Adrenal gland (tissue), 12 donors: ENCODE data around the gene PRMT7. TPM values are rescaled to one million over a fixed set of nuclear protein-coding genes. Genes with fewer than 3 reads are reported as not detected.

Experiments used
- DNase-seq, 7 donors: peaks; one replicate each; pipeline ENCODE4 v3.0.0-alpha.2; 2019 to 2020
- H3K27ac ChIP-seq, 5 donors: fragments of 200-600 bp; sonication (generic) in 4 of 5; 1 replicate in 3 of 5; 2 replicates in 2 of 5; pipeline versions ENCODE4 v1.5.1 to v1.8.0; 2016 to 2020; ENCODE audit warnings: mild to moderate bottlenecking in 1 of 5
- H3K27me3 ChIP-seq: fragments of 200-600 bp; 2 replicates; pipeline ENCODE4 v1.8.0; 2021
- H3K36me3 ChIP-seq, 2 donors: fragments of 200-600 bp; replicated peaks in 1 of 2; 1 replicate in 1 of 2; 2 replicates in 1 of 2; pipeline versions ENCODE4 v1.5.1 to v1.8.0; 2018 to 2022
- H3K4me1 ChIP-seq, 2 donors: fragments of 200-600 bp; replicated peaks in 1 of 2; 1 replicate in 1 of 2; 2 replicates in 1 of 2; pipeline versions ENCODE4 v1.5.1 to v1.8.0; 2018 to 2021
- H3K4me3 ChIP-seq, 4 donors: fragments of 200-600 bp; sonication (generic) in 3 of 4; one replicate each; pipeline ENCODE4 v1.5.1; 2016 to 2018
- H3K9me3 ChIP-seq, 3 donors: fragments of 200-600 bp; sonication (generic) in 1 of 3; replicated peaks in 1 of 3; 1 replicate in 2 of 3; 2 replicates in 1 of 3; pipeline versions ENCODE4 v1.5.1 to v1.8.0; 2016 to 2021
- CTCF ChIP-seq, 6 experiments: fragments of 450-650 bp in 4 of 6; fragments of 200-600 bp in 2 of 6; sonication (generic) in 1 of 6; IDR thresholded peaks; 1 replicate in 5 of 6; 2 replicates in 1 of 6; pipeline versions ENCODE4 v1.5.1 to v1.8.0; 2016 to 2021; ENCODE audit warnings: antibody characterized with exemption in 6 of 6, mild to moderate bottlenecking in 2 of 6, moderate library complexity in 1 of 6
- POLR2A ChIP-seq, 2 donors: fragments of 450-650 bp; IDR thresholded peaks; one replicate each; pipeline ENCODE4 v1.6.1; 2017; ENCODE audit warnings: antibody characterized with exemption in 2 of 2, mild to moderate bottlenecking in 2 of 2, moderate library complexity in 1 of 2
- WGBS, 4 donors: extraction: QIAGEN DNeasy Blood & Tissue Kit in 2 of 4; methylation state at CpG; one replicate each; pipeline versions ENCODE4 v1.1.5 to v1.1.7; 2013 to 2017; 5-methylcytosine and 5-hydroxymethylcytosine counted together
- intact Hi-C, 2 donors: fragments of 100-400 bp; cut with DNase I; formaldehyde crosslinking; loops; one replicate each; pipeline versions ENCODE4 v1.14.1 to v1.15.0; 2022 to 2023
- polyA plus RNA-seq, 3 donors: library from polyadenylated mRNA; stranded (reverse); fragments of 200-250 nt in 2 of 3; fragments of 350-450 nt in 1 of 3; fragmentation: Illumina TruSeq in 1 of 3; extraction: RNeasy Lipid Tissue Mini Kit (QIAGEN cat#74804) in 1 of 3; gene quantifications; one replicate each; pipeline ENCODE4 v1.2.3, GENCODE V29; 2013 to 2014
- total RNA-seq, 9 donors: library from RNA; depleted of rRNA in 4 of 9; stranded (reverse); fragments of >200 nt in 4 of 9; fragments of 120-200 nt in 1 of 9; fragmentation: NEBNext Ultra II Directional in 1 of 9; extraction: Animal tissue kit (Norgen Biotek cat#: 25700) in 1 of 9; gene quantifications; one replicate each; pipeline versions ENCODE4 v1.1.0 to v1.2.4, GENCODE V29; 2013 to 2023
- donor health status: healthy with polysubstance abuse.
- donor health status: Bipolar disorder and iron deficiency.
- donor health status: DM: yes; HTN: yes; CAD: no.
- donor health status: DM: no; HTN: no; CAD: no.
- donor health status: DM: no; HTN: no; CAD: no.
- donor health status: DM: yes; HTN: yes; CAD: no.

Gene PRMT7
- total and polyA plus RNA-seq, 12 donors = 30.0 to 141 (median 42.7) TPM

GRCh38 chr16:68357923-68358322, 47.1 kb downstream of the PRMT7 start:
- Histone ChIP-seq H3K4me3 (no peak overlapping the region), H3K9me3 (no peaks in the 10 kb centered on the region), H3K4me1 (peaks cover 24 to 28% of the 10 kb centered on the region in 2 donors), H3K27me3 (no peaks in the 10 kb centered on the region), H3K36me3 (peaks cover 0 to 31% of the 10 kb centered on the region in 2 donors), H3K27ac (peak overlapping the region in 3 of 5 donors; percentile 19 to 72 (median 44))
- intact Hi-C loops = no loop called here
- peak in 5 of 7 donors; percentile 65 to 80 (median 74) for DNase-seq
- no peak for TF ChIP-seq CTCF (IDR thresholded peaks at IDR 0.05)
- TF ChIP-seq POLR2A (IDR thresholded peaks at IDR 0.05) = no peak
- 45 to 58% (median 51%) methylated on average over 6 to 11 of the region's 11 CpGs for WGBS, 4 donors

- DNase-seq = no peak
- Histone ChIP-seq H3K36me3 (peaks cover 0 to 20% of the 10 kb centered on the region in 2 donors), H3K27ac (no peak overlapping the region), H3K4me1 (peaks cover 28% of the 10 kb centered on the region in 2 donors), H3K27me3 (no peaks in the 10 kb centered on the region), H3K4me3 (no peak overlapping the region), H3K9me3 (no peaks in the 10 kb centered on the region)
- TF ChIP-seq POLR2A (IDR thresholded peaks at IDR 0.05) (no peak), CTCF (IDR thresholded peaks at IDR 0.05) (no peak)
- intact Hi-C loops = no loop called here
- 0 to 75% (median 68%) methylated on average over 1 to 13 of the region's 13 CpGs for WGBS, 4 donors
Measured at GRCh38 chr16:68358951-68359350, 48.1 kb downstream of the PRMT7 start.

GRCh38 chr16:68359398-68360191, 48.8 kb downstream of the PRMT7 start:
- intact Hi-C loops = no loop called here
- TF ChIP-seq POLR2A (IDR thresholded peaks at IDR 0.05) (no peak), CTCF (IDR thresholded peaks at IDR 0.05) (no peak)
- no peaks in the 10 kb centered on the region for H3K27me3 ChIP-seq
- H3K4me3 ChIP-seq = no peak overlapping the region
- DNase-seq = no peak
- no peak overlapping the region for H3K27ac ChIP-seq
- H3K36me3 ChIP-seq = peaks cover 0 to 15% of the 10 kb centered on the region in 2 donors
- 83 to 91% (median 88%) methylated on average over 13 to 23 of the region's 23 CpGs for WGBS, 4 donors
- no peaks in the 10 kb centered on the region for H3K9me3 ChIP-seq
- H3K4me1 ChIP-seq = peaks cover 28 to 34% of the 10 kb centered on the region in 2 donors

GRCh38 chr16:68360547-68360946, 49.7 kb downstream of the PRMT7 start:
- no peak overlapping the region for H3K4me3 ChIP-seq
- intact Hi-C loops = no loop called here
- no peaks in the 10 kb centered on the region for H3K9me3 ChIP-seq
- no peak for DNase-seq
- no peaks in the 10 kb centered on the region for H3K27me3 ChIP-seq
- H3K4me1 ChIP-seq = peaks cover 26 to 31% of the 10 kb centered on the region in 2 donors
- H3K27ac ChIP-seq = no peak overlapping the region
- peaks cover 0 to 15% of the 10 kb centered on the region in 2 donors for H3K36me3 ChIP-seq
- TF ChIP-seq POLR2A (IDR thresholded peaks at IDR 0.05) = no peak
- TF ChIP-seq CTCF (IDR thresholded peaks at IDR 0.05) = no peak
- WGBS, 4 donors = 84 to 91% (median 88%) methylated on average over 15 to 18 of the region's 18 CpGs
